Measurements from ENCODE around the gene LTK.

LTK gene

GRCh38 chr15:41561777-41562145 is 48.1 kb upstream of the LTK start:
- H3K27ac ChIP-seq (ENCODE audit: low read depth, low read length), result no peak overlapping the region
- H3K36me3 ChIP-seq (ENCODE audit: control insufficient read depth, low read length), result no peaks in the 10 kb centered on the region
- H3K4me2 ChIP-seq (ENCODE audit: low read length), result no peak overlapping the region
- no peak overlapping the region for H3K4me3 ChIP-seq (ENCODE audit: low read length)
- H3F3A ChIP-seq (ENCODE audit: control insufficient read depth, insufficient read depth), result peaks cover 15% of the 10 kb centered on the region
- H3K79me2 ChIP-seq (ENCODE audit: control insufficient read depth, low read length), result no peaks in the 10 kb centered on the region
- no peaks in the 10 kb centered on the region for H4K20me1 ChIP-seq (ENCODE audit: control insufficient read depth, insufficient read depth, low read depth, low read length)
- H3K4me1 ChIP-seq (ENCODE audit: control insufficient read depth, low read length), result peaks cover 23% of the 10 kb centered on the region
- H3K9me2 ChIP-seq (replicated peaks; ENCODE audit: control insufficient read depth, low read length), result no peaks in the 10 kb centered on the region
- no peak for TF ChIP-seq CTCF (IDR thresholded peaks at IDR 0.05; ENCODE audit: low read depth, low read length, poor library complexity, severe bottlenecking)
- no peak for TF ChIP-seq EZH2phosphoT487 (IDR thresholded peaks at IDR 0.05; ENCODE audit: borderline replicate concordance, low read length)
- no peaks in the 10 kb centered on the region for H3K9me3 ChIP-seq (ENCODE audit: control insufficient read depth, insufficient read depth, low read length)
- H3K27me3 ChIP-seq (ENCODE audit: control insufficient read depth, low read length), result peaks cover 28% of the 10 kb centered on the region

- Histone ChIP-seq H3K27ac (ENCODE audit: low read depth, low read length) (no peak overlapping the region), H3F3A (ENCODE audit: control insufficient read depth, insufficient read depth) (peaks cover 16% of the 10 kb centered on the region), H3K4me1 (ENCODE audit: control insufficient read depth, low read length) (peaks cover 28% of the 10 kb centered on the region), H4K20me1 (ENCODE audit: control insufficient read depth, insufficient read depth, low read depth, low read length) (no peaks in the 10 kb centered on the region), H3K27me3 (ENCODE audit: control insufficient read depth, low read length) (peaks cover 28% of the 10 kb centered on the region), H3K9me2 (replicated peaks; ENCODE audit: control insufficient read depth, low read length) (no peaks in the 10 kb centered on the region), H3K9me3 (ENCODE audit: control insufficient read depth, insufficient read depth, low read length) (no peaks in the 10 kb centered on the region), H3K36me3 (ENCODE audit: control insufficient read depth, low read length) (no peaks in the 10 kb centered on the region), H3K4me2 (ENCODE audit: low read length) (no peak overlapping the region), H3K79me2 (ENCODE audit: control insufficient read depth, low read length) (no peaks in the 10 kb centered on the region), H3K4me3 (ENCODE audit: low read length) (no peak overlapping the region)
- TF ChIP-seq EZH2phosphoT487 (IDR thresholded peaks at IDR 0.05; ENCODE audit: borderline replicate concordance, low read length), result no peak
- no peak for TF ChIP-seq CTCF (IDR thresholded peaks at IDR 0.05; ENCODE audit: low read depth, low read length, poor library complexity, severe bottlenecking)
These were observed 47.6 kb upstream of the LTK start for GRCh38 chr15:41561104-41561776.

GRCh38 chr15:41560572-41560874 is 46.9 kb upstream of the LTK start:
- TF ChIP-seq CTCF (IDR thresholded peaks at IDR 0.05; ENCODE audit: low read depth, low read length, poor library complexity, severe bottlenecking) (no peak), EZH2phosphoT487 (IDR thresholded peaks at IDR 0.05; ENCODE audit: borderline replicate concordance, low read length) (no peak)
- H3K4me3 ChIP-seq (ENCODE audit: low read length), result no peak overlapping the region
- no peaks in the 10 kb centered on the region for H3K36me3 ChIP-seq (ENCODE audit: control insufficient read depth, low read length)
- H3K4me2 ChIP-seq (ENCODE audit: low read length), result no peak overlapping the region
- no peaks in the 10 kb centered on the region for H3K9me3 ChIP-seq (ENCODE audit: control insufficient read depth, insufficient read depth, low read length)
- H3K27ac ChIP-seq (ENCODE audit: low read depth, low read length), result no peak overlapping the region
- peaks cover 16% of the 10 kb centered on the region for H3F3A ChIP-seq (ENCODE audit: control insufficient read depth, insufficient read depth)
- H3K27me3 ChIP-seq (ENCODE audit: control insufficient read depth, low read length), result peaks cover 28% of the 10 kb centered on the region
- peaks cover 31% of the 10 kb centered on the region for H3K4me1 ChIP-seq (ENCODE audit: control insufficient read depth, low read length)
- H3K9me2 ChIP-seq (replicated peaks; ENCODE audit: control insufficient read depth, low read length), result no peaks in the 10 kb centered on the region
- no peaks in the 10 kb centered on the region for H4K20me1 ChIP-seq (ENCODE audit: control insufficient read depth, insufficient read depth, low read depth, low read length)
- no peaks in the 10 kb centered on the region for H3K79me2 ChIP-seq (ENCODE audit: control insufficient read depth, low read length)
